IMR-90 (cell line): ENCODE data around the gene KYNU. TPM values are rescaled to one million over a fixed set of nuclear protein-coding genes. Genes with fewer than 3 reads are reported as not detected.

Experiments
- ATAC-seq: fragments of 200-7000 bp; cut with Tn5 transposase; 2 replicates; pipeline ENCODE4 v1.9.1; 2020; ENCODE audit warnings: low read depth, mild to moderate bottlenecking, moderate library complexity
- BruUV-seq: library from RNA; stranded (reverse); fragments of 400-500 nt; replicated peaks from 2 replicates; lab custom pipeline; 2021; lab: Mats Ljungman, UMichigan
- CTCF ChIA-PET: fragments of 300-600 bp; formaldehyde crosslinking; extraction: SDS; loops from one replicate; lab custom pipeline; 2021; ENCODE audit warnings: antibody characterized with exemption; lab: Yijun Ruan, JAX
- POLR2A ChIA-PET: fragments of 300-600 bp; sonication (Branson Sonifier 250); formaldehyde crosslinking; loops from one replicate; lab custom pipeline; 2022; ENCODE audit warnings: antibody characterized with exemption; ENCODE audit not compliant: unreplicated experiment; lab: Charles Lee
- DNase-seq: peaks from one replicate; pipeline ENCODE4 v3.0.0; 2013
- H2AFZ ChIP-seq: replicated peaks from 2 replicates; pipeline ENCODE3; 2013; ENCODE audit warnings: low read length, mild to moderate bottlenecking; ENCODE audit not compliant: poor library complexity
- H2AK5ac ChIP-seq: 2 replicates; pipeline ENCODE4 v1.6.1; 2013; ENCODE audit warnings: low read depth, low read length, inconsistent platforms
- H2AK9ac ChIP-seq: replicated peaks from 2 replicates; pipeline ENCODE3; 2013; ENCODE audit warnings: mild to moderate bottlenecking, low read depth, low read length, moderate library complexity; ENCODE audit not compliant: poor library complexity
- H2BK120ac ChIP-seq: 2 replicates; pipeline ENCODE4 v1.6.1; 2013; ENCODE audit warnings: low read depth, low read length, inconsistent platforms
- H2BK15ac ChIP-seq: 3 replicates; pipeline ENCODE4 v1.6.1; 2013; ENCODE audit warnings: low read depth, low read length, inconsistent platforms
- H2BK20ac ChIP-seq: 2 replicates; pipeline ENCODE4 v1.6.1; 2013; ENCODE audit warnings: low read depth, mild to moderate bottlenecking, inconsistent platforms, low read length, moderate library complexity
- H2BK5ac ChIP-seq: 2 replicates; pipeline ENCODE4 v1.6.1; 2013; ENCODE audit warnings: mild to moderate bottlenecking, low read depth, low read length, inconsistent platforms; ENCODE audit not compliant: poor library complexity, severe bottlenecking
- H3K14ac ChIP-seq: replicated peaks from 2 replicates; pipeline ENCODE4 v1.6.1; 2013; ENCODE audit warnings: low read depth, low read length, inconsistent platforms
- H3K18ac ChIP-seq: 2 replicates; pipeline ENCODE4 v1.6.1; 2013; ENCODE audit warnings: low read depth, low read length, control low read depth
- H3K23ac ChIP-seq: 2 replicates; pipeline ENCODE4 v1.6.1; 2013; ENCODE audit warnings: low read depth, low read length, inconsistent platforms
- H3K27ac ChIP-seq: 2 replicates; pipeline ENCODE4 v1.5.1; 2013; ENCODE audit warnings: mild to moderate bottlenecking, control low read depth, low read length; ENCODE audit not compliant: insufficient read depth
- H3K27me3 ChIP-seq: 2 replicates; pipeline ENCODE4 v1.6.1; 2013; ENCODE audit warnings: low read length; ENCODE audit not compliant: control insufficient read depth, insufficient read depth
- H3K36me3 ChIP-seq: 2 replicates; pipeline ENCODE4 v1.6.1; 2013; ENCODE audit warnings: low read length, mixed read lengths; ENCODE audit not compliant: control insufficient read depth, insufficient read depth
- H3K4ac ChIP-seq: 2 replicates; pipeline ENCODE4 v1.6.1; 2013; ENCODE audit warnings: low read depth, low read length, inconsistent platforms
- H3K4me1 ChIP-seq: 2 replicates; pipeline ENCODE4 v1.6.1; 2013; ENCODE audit warnings: low read length, mixed read lengths; ENCODE audit not compliant: control insufficient read depth, insufficient read depth
- H3K4me2 ChIP-seq: 2 replicates; pipeline ENCODE4 v1.6.1; 2013; ENCODE audit warnings: low read depth, mild to moderate bottlenecking, control low read depth, low read length, moderate library complexity
- H3K4me3 ChIP-seq: 2 replicates; pipeline ENCODE4 v1.5.1; 2013; ENCODE audit warnings: low read depth, mild to moderate bottlenecking, control low read depth, low read length, moderate library complexity; ENCODE audit not compliant: insufficient read depth
- H3K56ac ChIP-seq: 2 replicates; pipeline ENCODE4 v1.6.1; 2013; ENCODE audit warnings: low read length, inconsistent platforms; ENCODE audit not compliant: insufficient read depth; ENCODE audit errors: extremely low read depth
- H3K79me1 ChIP-seq, 2 experiments: 2 replicates each; pipeline ENCODE4 v1.6.1; 2013; ENCODE audit warnings: low read length in 2 of 2, inconsistent platforms in 1 of 2, low read depth in 1 of 2
- H3K9ac ChIP-seq: 2 replicates; pipeline ENCODE4 v1.6.1; 2013; ENCODE audit warnings: low read depth, low read length, control low read depth
- H3K9me1 ChIP-seq: 2 replicates; pipeline ENCODE4 v1.6.1; 2013; ENCODE audit warnings: low read length, inconsistent platforms; ENCODE audit not compliant: insufficient read depth
- H3K9me3 ChIP-seq: 2 replicates; pipeline ENCODE4 v1.6.1; 2013; ENCODE audit warnings: low read length; ENCODE audit not compliant: control insufficient read depth, insufficient read depth
- H4K20me1 ChIP-seq: 2 replicates; pipeline ENCODE4 v1.6.1; 2013; ENCODE audit warnings: low read length, inconsistent platforms; ENCODE audit not compliant: insufficient read depth
- H4K5ac ChIP-seq: 2 replicates; pipeline ENCODE4 v1.6.1; 2013; ENCODE audit warnings: mild to moderate bottlenecking, low read depth, low read length, control low read depth
- H4K8ac ChIP-seq, 2 experiments: 2 replicates each; pipeline ENCODE4 v1.6.1; 2013; ENCODE audit warnings: low read depth in 2 of 2, low read length in 2 of 2, control low read depth in 1 of 2, inconsistent platforms in 1 of 2
- H4K91ac ChIP-seq: 2 replicates; pipeline ENCODE4 v1.6.1; 2013; ENCODE audit warnings: low read depth, low read length, inconsistent platforms; ENCODE audit not compliant: insufficient read depth
- CEBPB ChIP-seq: IDR thresholded peaks from 2 replicates; pipeline ENCODE4 v1.6.1; 2012; ENCODE audit warnings: low read depth, low read length, improper control_type of control experiment
- FOS ChIP-seq: fragments of 150-350 bp; IDR thresholded peaks from 2 replicates; pipeline ENCODE4 v1.6.1; 2016; ENCODE audit warnings: low read depth, low read length
- MAFK ChIP-seq: IDR thresholded peaks from 2 replicates; pipeline ENCODE4 v1.6.1; 2012; ENCODE audit warnings: low read depth, low read length, improper control_type of control experiment
- MXI1 ChIP-seq: IDR thresholded peaks from 2 replicates; pipeline ENCODE4 v1.6.1; 2012; ENCODE audit warnings: low read depth, mild to moderate bottlenecking, low read length, moderate library complexity, borderline replicate concordance
- RAD21 ChIP-seq: IDR thresholded peaks from 2 replicates; pipeline ENCODE4 v1.6.1; 2012; ENCODE audit warnings: low read length, improper control_type of control experiment
- RFX5 ChIP-seq: IDR thresholded peaks from 2 replicates; pipeline ENCODE4 v1.8.0; 2012; ENCODE audit warnings: low read depth, mild to moderate bottlenecking, low read length, moderate library complexity
- SMC3 ChIP-seq: fragments of 150-350 bp; IDR thresholded peaks from 2 replicates; pipeline ENCODE4 v1.6.1; 2016; ENCODE audit warnings: low read depth, mild to moderate bottlenecking, antibody characterized with exemption, low read length, moderate library complexity
- WGBS, 2 experiments: methylation state at CpG; one replicate each; pipeline versions ENCODE4 v1.1.5 to v1.1.7; 2013; ENCODE audit warnings: missing lambda C conversion rate in 2 of 2; ENCODE audit not compliant: insufficient read length in 1 of 2; ENCODE audit errors: extremely low coverage in 2 of 2; 5-methylcytosine and 5-hydroxymethylcytosine counted together
- dilution Hi-C: fragments of 300-500 bp; cut with HindIII; formaldehyde crosslinking; loops from one replicate; pipeline ENCODE4 v1.14.3; 2018; ENCODE audit warnings: low sequenced_read_pairs; ENCODE audit not compliant: unreplicated experiment
- in situ Hi-C: fragments of 300-500 bp; cut with MboI; formaldehyde crosslinking; loops from 3 replicates; pipeline ENCODE4 v1.14.3; 2019; ENCODE audit warnings: low sequenced_read_pairs, inconsistent platforms, mixed read lengths
- intact Hi-C: fragments of 100-400 bp; cut with micrococcal nuclease; formaldehyde crosslinking; loops from 2 replicates; pipeline ENCODE4 v1.10.0; 2022
- polyA plus RNA-seq, 3 experiments: library from polyadenylated mRNA; depleted of rRNA; stranded (reverse); fragments of >200 nt; gene quantifications; 2 replicates each; pipeline ENCODE4 v1.2.3, GENCODE V29; 2012; ENCODE audit warnings: low replicate concordance in 1 of 3
- total RNA-seq: library from RNA; depleted of rRNA; stranded (reverse); fragments of >200 nt; gene quantifications from 2 replicates; pipeline ENCODE4 v1.2.3, GENCODE V29; 2012

The KYNU gene
- total and polyA plus RNA-seq, 2 of the 4 experiments (the other 2 are of a cell fraction): 0.75 to 2.9 TPM

DNA sequence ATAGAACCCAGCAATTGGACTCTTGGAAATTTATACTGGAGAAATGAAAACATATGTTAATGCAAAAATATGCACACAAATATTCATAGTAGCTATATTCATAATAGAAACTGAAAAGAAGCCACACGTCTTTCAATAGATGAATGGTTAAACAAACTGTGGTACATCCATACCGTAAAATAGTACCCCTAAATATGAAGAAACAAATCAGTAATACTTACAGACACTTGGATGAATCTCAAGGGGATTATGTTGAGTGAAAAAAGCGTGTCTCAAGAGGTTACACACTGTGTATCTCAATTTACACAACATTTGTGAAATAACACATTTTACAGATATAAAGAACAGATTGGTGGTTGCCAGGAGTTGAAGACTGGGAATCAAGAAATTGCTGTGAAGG, 190.6 kb downstream of the KYNU start:
- Histone ChIP-seq H2AK9ac (no peak overlapping the region), H2BK15ac (no peak overlapping the region), H3K27ac (no peak overlapping the region), H3K18ac (no peak overlapping the region), H3K4me3 (no peak overlapping the region), H3K9ac (no peak overlapping the region), H3K4me2 (no peak overlapping the region), H3K14ac (no peak overlapping the region), H3K23ac (no peak overlapping the region), H3K9me1 (no peaks in the 10 kb centered on the region), H3K79me1 (no peaks in the 10 kb centered on the region), H2AFZ (no peak overlapping the region), H4K20me1 (no peaks in the 10 kb centered on the region), H3K56ac (no peak overlapping the region), H3K9me3 (no peaks in the 10 kb centered on the region), H2BK20ac (no peak overlapping the region), H2BK120ac (no peak overlapping the region), H3K4ac (no peak overlapping the region), H4K5ac (no peak overlapping the region), H4K91ac (no peak overlapping the region), H3K36me3 (no peaks in the 10 kb centered on the region), H2AK5ac (no peak overlapping the region), H2BK5ac (no peak overlapping the region), H4K8ac (no peak overlapping the region), H3K4me1 (no peaks in the 10 kb centered on the region), H3K27me3 (no peaks in the 10 kb centered on the region)
- CTCF ChIA-PET: no interaction called here
- in situ Hi-C loops (no loop called here), dilution Hi-C loops (no loop called here), intact Hi-C loops (no loop called here)
- POLR2A ChIA-PET: no interaction called here
- TF ChIP-seq MAFK: no peak
- TF ChIP-seq RFX5: no peak
- TF ChIP-seq RAD21: no peak
- no peak for TF ChIP-seq MXI1
- TF ChIP-seq SMC3: no peak
- no peak for TF ChIP-seq CEBPB
- no peak for TF ChIP-seq FOS
- ATAC-seq (no peak), DNase-seq (no peak)
- BruUV-seq: no TSS peak
- no CpG with 5 or more reads among the region's 3 CpGs for WGBS, 2 experiments
